ENCODE results near the gene DCN.

DNA sequence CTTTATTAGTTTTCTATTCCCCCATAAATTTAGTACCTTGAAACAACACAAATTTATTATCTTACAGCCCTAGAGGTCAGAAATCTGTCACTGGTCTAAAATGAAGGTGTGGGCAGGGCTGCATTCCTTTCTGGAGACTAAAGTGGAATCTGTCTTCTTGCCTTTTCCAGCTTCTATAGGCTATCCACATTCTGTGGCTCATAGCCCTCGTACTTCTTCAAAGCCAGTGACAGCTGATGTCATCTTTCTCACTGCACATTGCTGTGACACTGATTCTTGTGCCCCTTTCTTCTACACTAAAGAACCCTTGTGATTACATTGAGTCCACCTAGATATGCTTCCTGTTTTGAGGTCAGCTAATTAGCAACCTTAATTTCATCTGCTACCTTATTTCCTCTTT is 23.2 kb upstream of the DCN start:
- TF ChIP-seq, protein P1, sequence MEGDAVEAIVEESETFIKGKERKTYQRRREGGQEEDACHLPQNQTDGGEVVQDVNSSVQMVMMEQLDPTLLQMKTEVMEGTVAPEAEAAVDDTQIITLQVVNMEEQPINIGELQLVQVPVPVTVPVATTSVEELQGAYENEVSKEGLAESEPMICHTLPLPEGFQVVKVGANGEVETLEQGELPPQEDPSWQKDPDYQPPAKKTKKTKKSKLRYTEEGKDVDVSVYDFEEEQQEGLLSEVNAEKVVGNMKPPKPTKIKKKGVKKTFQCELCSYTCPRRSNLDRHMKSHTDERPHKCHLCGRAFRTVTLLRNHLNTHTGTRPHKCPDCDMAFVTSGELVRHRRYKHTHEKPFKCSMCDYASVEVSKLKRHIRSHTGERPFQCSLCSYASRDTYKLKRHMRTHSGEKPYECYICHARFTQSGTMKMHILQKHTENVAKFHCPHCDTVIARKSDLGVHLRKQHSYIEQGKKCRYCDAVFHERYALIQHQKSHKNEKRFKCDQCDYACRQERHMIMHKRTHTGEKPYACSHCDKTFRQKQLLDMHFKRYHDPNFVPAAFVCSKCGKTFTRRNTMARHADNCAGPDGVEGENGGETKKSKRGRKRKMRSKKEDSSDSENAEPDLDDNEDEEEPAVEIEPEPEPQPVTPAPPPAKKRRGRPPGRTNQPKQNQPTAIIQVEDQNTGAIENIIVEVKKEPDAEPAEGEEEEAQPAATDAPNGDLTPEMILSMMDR (IDR thresholded peaks at IDR 0.05): no peak
- TF ChIP-seq POLR2A (IDR thresholded peaks at IDR 0.05): no peak
